Stimulated activated memory B cell treated with anti-CD40 and anti-IgM and Interleukin-4, amounts not matched to agents 10 μg/mL and 1 μg/mL and 100 μg/mL, for 72 hours (primary cell): Measurements from ENCODE around the gene ADCY3.
A peak's percentile ranks its signal among the peaks of the same experiment; 100 is the strongest.
"Not testable (repeated sequence)": the region's sequence is repeated elsewhere in the genome, so short reads cannot be mapped to it uniquely, and the experiment has no call there.

ENCODE experiments used
- ATAC-seq: fragments of 150-1000 bp; cut with Tn5 transposase; 2 replicates; pipeline ENCODE4 v1.10.0; 2021
- H3K27ac Mint-ChIP-seq: one replicate; pipeline ENCODE4 v1.8.0; 2022; ENCODE audit warnings: mild to moderate bottlenecking, mixed read lengths
- H3K27me3 Mint-ChIP-seq: one replicate; pipeline ENCODE4 v1.8.0; 2022; ENCODE audit warnings: mixed read lengths
- H3K36me3 Mint-ChIP-seq: one replicate; pipeline ENCODE4 v1.8.0; 2022; ENCODE audit warnings: mixed read lengths
- H3K4me1 Mint-ChIP-seq: one replicate; pipeline ENCODE4 v1.8.0; 2022; ENCODE audit warnings: mixed read lengths
- H3K4me3 Mint-ChIP-seq: one replicate; pipeline ENCODE4 v1.8.0; 2022; ENCODE audit warnings: mild to moderate bottlenecking, moderate library complexity, mixed read lengths
- H3K9me3 Mint-ChIP-seq: one replicate; pipeline ENCODE4 v1.8.0; 2022; ENCODE audit warnings: mixed read lengths

ADCY3 gene

DNA sequence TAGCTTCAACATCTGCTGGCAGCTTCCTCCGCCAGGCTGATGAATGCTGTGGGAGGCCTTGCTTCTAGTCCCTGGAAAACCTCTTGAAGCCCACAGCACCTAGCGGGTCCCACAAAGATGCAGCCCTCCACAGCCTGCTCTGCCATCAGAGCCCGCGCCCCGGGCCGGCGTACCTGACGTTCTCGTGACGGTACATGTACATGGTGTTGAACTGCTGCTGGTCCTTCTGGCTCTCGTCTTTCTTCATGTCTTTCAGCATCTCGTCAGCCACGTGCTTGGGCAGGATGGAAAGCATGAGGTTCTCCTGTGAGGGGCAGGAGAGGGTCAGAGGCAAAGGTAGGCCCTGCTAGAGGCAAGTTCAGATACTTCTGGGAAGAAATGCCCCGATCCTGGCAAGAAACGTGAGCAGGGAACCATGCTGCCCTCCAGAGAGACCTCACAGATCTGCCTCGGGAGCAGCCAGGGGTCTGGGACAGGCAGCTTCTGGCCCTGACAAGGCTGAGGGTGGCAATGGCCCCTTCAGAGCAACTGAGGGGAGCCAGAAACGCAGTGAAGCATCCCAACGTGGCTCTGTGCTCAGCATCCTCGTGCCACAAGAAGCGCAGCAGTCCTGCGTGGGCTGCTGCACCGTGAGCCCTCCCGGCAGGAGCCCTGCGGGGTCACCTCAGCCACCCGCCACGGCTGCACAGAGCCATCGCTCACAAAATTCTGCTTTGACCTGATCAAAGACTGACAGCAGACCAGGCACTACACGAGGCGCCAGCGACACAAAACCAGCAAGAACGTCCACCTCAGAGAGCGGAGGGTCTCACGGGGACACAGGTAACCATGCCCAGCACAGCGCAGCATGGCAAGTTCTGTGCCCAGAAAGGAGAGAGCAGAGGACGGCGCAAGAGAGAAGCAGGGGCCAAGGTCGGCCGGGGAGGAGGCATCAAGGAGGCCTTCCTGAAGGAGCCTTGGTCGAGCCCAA is 77.7 kb downstream of the ADCY3 start:
- peaks cover 3% of the 10 kb centered on the region for H3K4me1 Mint-ChIP-seq
- no peak overlapping the region for H3K27ac Mint-ChIP-seq
- H3K9me3 Mint-ChIP-seq = peaks cover 3% of the 10 kb centered on the region

GRCh38 chr2:24840962-24841945 is 78.8 kb downstream of the ADCY3 start:
- H3K27me3 Mint-ChIP-seq = no peaks in the 10 kb centered on the region
- ATAC-seq = no peak
- H3K4me3 Mint-ChIP-seq = peak overlapping the region; percentile 11
- no peaks in the 10 kb centered on the region for H3K9me3 Mint-ChIP-seq
- peak overlapping the region; percentile 41 for H3K27ac Mint-ChIP-seq
- H3K4me1 Mint-ChIP-seq = no peaks in the 10 kb centered on the region
- H3K36me3 Mint-ChIP-seq = peaks cover 68% of the 10 kb centered on the region

More for the DNA sequence above, 77.7 kb downstream of the ADCY3 start:
- Mint-ChIP-seq H3K4me3 (no peak overlapping the region), H3K36me3 (peaks cover 67% of the 10 kb centered on the region), H3K27me3 (no peaks in the 10 kb centered on the region)
- no peak for ATAC-seq

- no peaks in the 10 kb centered on the region for H3K4me1 Mint-ChIP-seq
- ATAC-seq = no peak
- no peaks in the 10 kb centered on the region for H3K9me3 Mint-ChIP-seq
- H3K36me3 Mint-ChIP-seq = peaks cover 69% of the 10 kb centered on the region
- H3K27me3 Mint-ChIP-seq = no peaks in the 10 kb centered on the region
- peak overlapping the region; percentile 41 for H3K27ac Mint-ChIP-seq
- H3K4me3 Mint-ChIP-seq = peak overlapping the region; percentile 11
These were observed 79.7 kb downstream of the ADCY3 start for GRCh38 chr2:24840164-24840869.

GRCh38 chr2:24839729-24840128 is 80.3 kb downstream of the ADCY3 start:
- Mint-ChIP-seq H3K27ac (no peak overlapping the region), H3K36me3 (peaks cover 69% of the 10 kb centered on the region)
- ATAC-seq = no peak

GRCh38 chr2:24838541-24838940 is 81.5 kb downstream of the ADCY3 start:
- no peak overlapping the region for H3K4me3 Mint-ChIP-seq
- H3K36me3 Mint-ChIP-seq = peaks cover 74% of the 10 kb centered on the region
- H3K27me3 Mint-ChIP-seq = no peaks in the 10 kb centered on the region
- H3K27ac Mint-ChIP-seq = no peak overlapping the region
- no peaks in the 10 kb centered on the region for H3K9me3 Mint-ChIP-seq
- no peak for ATAC-seq
- no peaks in the 10 kb centered on the region for H3K4me1 Mint-ChIP-seq

More at GRCh38 chr2:24839729-24840128, 80.3 kb downstream of the ADCY3 start:
- Mint-ChIP-seq H3K4me1 (no peaks in the 10 kb centered on the region), H3K9me3 (no peaks in the 10 kb centered on the region), H3K27me3 (no peaks in the 10 kb centered on the region), H3K4me3 (no peak overlapping the region)

GRCh38 chr2:24837996-24838513 is 82.0 kb downstream of the ADCY3 start:
- Mint-ChIP-seq H3K27ac (no peak overlapping the region), H3K4me1 (no peaks in the 10 kb centered on the region), H3K4me3 (no peak overlapping the region), H3K9me3 (no peaks in the 10 kb centered on the region), H3K27me3 (no peaks in the 10 kb centered on the region), H3K36me3 (peaks cover 75% of the 10 kb centered on the region)
- ATAC-seq = no peak

DNA sequence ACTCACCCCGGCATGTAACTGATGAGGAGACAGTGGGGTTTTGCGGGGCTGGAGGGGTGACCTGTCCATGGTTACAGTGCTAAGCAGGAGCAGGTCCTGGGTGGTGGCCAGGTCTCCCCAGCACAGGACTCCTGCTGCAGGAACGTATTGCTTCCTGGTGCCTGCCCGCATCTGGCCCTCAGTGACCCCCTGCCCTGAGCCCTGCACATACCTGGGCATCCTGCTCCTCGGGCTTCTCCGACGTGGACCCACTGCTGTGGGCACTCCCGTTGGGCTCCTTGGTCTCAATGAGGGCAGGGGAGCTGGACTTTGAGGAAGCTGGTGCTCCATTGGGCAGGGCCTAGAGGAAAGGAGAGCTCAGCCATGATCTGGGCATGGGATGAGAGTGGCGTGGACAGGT is 83.3 kb downstream of the ADCY3 start:
- H3K4me3 Mint-ChIP-seq = no peak overlapping the region
- H3K9me3 Mint-ChIP-seq = no peaks in the 10 kb centered on the region
- no peak overlapping the region for H3K27ac Mint-ChIP-seq
- no peaks in the 10 kb centered on the region for H3K27me3 Mint-ChIP-seq
- no peaks in the 10 kb centered on the region for H3K4me1 Mint-ChIP-seq
- peaks cover 80% of the 10 kb centered on the region for H3K36me3 Mint-ChIP-seq
- no peak for ATAC-seq

DNA sequence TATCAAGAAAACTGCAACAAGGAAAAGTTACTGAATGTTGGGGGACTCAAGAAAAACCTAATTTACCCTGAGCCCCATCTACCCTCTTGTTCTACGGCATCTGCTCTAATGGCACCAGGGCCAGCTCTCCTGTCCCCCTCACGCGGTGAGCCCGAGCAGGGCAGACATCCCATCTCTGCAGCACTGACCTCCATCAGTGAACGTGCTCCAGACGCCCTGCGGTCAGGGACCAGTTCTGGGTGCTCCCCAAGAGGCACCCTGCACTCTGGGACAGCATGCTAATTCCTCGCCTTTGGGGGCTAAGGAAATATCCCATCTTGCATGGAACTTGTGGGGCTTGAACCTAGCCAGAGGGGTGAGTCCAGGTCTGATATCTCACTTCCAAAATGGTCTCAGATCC is 83.8 kb downstream of the ADCY3 start:
- H3K27me3 Mint-ChIP-seq = no peaks in the 10 kb centered on the region
- no peaks in the 10 kb centered on the region for H3K9me3 Mint-ChIP-seq
- no peak overlapping the region for H3K4me3 Mint-ChIP-seq
- H3K27ac Mint-ChIP-seq = no peak overlapping the region
- no peaks in the 10 kb centered on the region for H3K4me1 Mint-ChIP-seq
- peaks cover 79% of the 10 kb centered on the region for H3K36me3 Mint-ChIP-seq
- no peak for ATAC-seq

GRCh38 chr2:24835411-24835810 is 84.6 kb downstream of the ADCY3 start:
- H3K27ac Mint-ChIP-seq, H3K9me3 Mint-ChIP-seq, H3K27me3 Mint-ChIP-seq, ATAC-seq, H3K4me1 Mint-ChIP-seq, H3K4me3 Mint-ChIP-seq: not testable (repeated sequence)
- peaks cover 75% of the 10 kb centered on the region for H3K36me3 Mint-ChIP-seq

DNA sequence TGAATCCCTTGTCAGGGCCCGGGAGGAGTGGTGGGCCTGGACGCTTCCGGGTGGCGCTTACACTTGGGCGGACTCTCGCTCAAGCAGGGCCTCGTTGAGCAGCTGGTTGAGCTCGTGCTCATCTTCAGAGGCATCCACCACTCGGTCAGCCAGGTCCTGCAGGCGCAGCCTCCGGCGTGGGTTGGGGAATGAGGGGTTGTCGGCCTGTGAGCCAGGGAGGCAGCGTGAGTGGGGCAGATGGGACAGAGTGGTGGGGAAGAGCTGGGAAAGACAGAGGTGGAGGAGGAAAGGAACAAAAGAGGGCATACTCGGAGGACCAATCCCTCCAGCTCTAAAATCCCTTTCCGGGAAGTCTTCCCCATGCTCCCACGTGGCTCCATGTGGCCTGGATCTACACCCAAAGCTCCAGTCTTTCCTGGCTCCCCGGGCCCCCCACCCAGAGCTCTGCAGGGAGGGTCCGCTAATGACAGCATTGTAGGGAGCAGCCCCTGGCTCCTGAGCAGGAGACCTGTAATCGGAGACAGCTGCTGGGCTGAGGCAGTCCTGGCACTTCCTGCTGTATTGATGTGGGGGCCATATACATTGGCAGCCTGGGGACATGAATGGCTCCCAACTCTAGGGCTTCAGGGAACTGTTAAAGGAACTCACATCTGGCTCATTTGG is 85.2 kb downstream of the ADCY3 start:
- H3K36me3 Mint-ChIP-seq = peaks cover 71% of the 10 kb centered on the region
- no peak for ATAC-seq
- no peaks in the 10 kb centered on the region for H3K27me3 Mint-ChIP-seq
- H3K4me3 Mint-ChIP-seq = no peak overlapping the region
- no peak overlapping the region for H3K27ac Mint-ChIP-seq
- H3K9me3 Mint-ChIP-seq = no peaks in the 10 kb centered on the region
- no peaks in the 10 kb centered on the region for H3K4me1 Mint-ChIP-seq

GRCh38 chr2:24833821-24834732 is 86.0 kb downstream of the ADCY3 start:
- no peak for ATAC-seq
- no peak overlapping the region for H3K27ac Mint-ChIP-seq

GRCh38 chr2:24832931-24833701 is 86.9 kb downstream of the ADCY3 start:
- H3K4me3 Mint-ChIP-seq = no peak overlapping the region
- H3K27me3 Mint-ChIP-seq = no peaks in the 10 kb centered on the region
- H3K4me1 Mint-ChIP-seq = no peaks in the 10 kb centered on the region
- no peaks in the 10 kb centered on the region for H3K9me3 Mint-ChIP-seq
- ATAC-seq = no peak
- peaks cover 64% of the 10 kb centered on the region for H3K36me3 Mint-ChIP-seq
- H3K27ac Mint-ChIP-seq = no peak overlapping the region

More at GRCh38 chr2:24833821-24834732, 86.0 kb downstream of the ADCY3 start:
- Mint-ChIP-seq H3K27me3 (no peaks in the 10 kb centered on the region), H3K4me1 (no peaks in the 10 kb centered on the region), H3K36me3 (peaks cover 63% of the 10 kb centered on the region), H3K9me3 (no peaks in the 10 kb centered on the region), H3K4me3 (no peak overlapping the region)

- Mint-ChIP-seq H3K4me1 (peaks cover 6% of the 10 kb centered on the region), H3K27me3 (no peaks in the 10 kb centered on the region), H3K9me3 (no peaks in the 10 kb centered on the region), H3K27ac (no peak overlapping the region), H3K36me3 (peaks cover 61% of the 10 kb centered on the region), H3K4me3 (no peak overlapping the region)
- ATAC-seq = no peak
These were observed 87.5 kb downstream of the ADCY3 start for GRCh38 chr2:24832521-24832920.
